Adrenal gland (tissue), 12 donors: ENCODE measurements around the gene CLEC19A. TPM values are rescaled to one million over a fixed set of nuclear protein-coding genes. Genes with fewer than 3 reads are reported as not detected.

ENCODE experiments used
- DNase-seq, 7 donors: peaks; one replicate each; pipeline ENCODE4 v3.0.0-alpha.2; 2019 to 2020
- H3K27ac ChIP-seq, 5 donors: fragments of 200-600 bp; sonication (generic) in 4 of 5; 1 replicate in 3 of 5; 2 replicates in 2 of 5; pipeline versions ENCODE4 v1.5.1 to v1.8.0; 2016 to 2020; ENCODE audit warnings: mild to moderate bottlenecking in 1 of 5
- H3K27me3 ChIP-seq: fragments of 200-600 bp; 2 replicates; pipeline ENCODE4 v1.8.0; 2021
- H3K36me3 ChIP-seq, 2 donors: fragments of 200-600 bp; replicated peaks in 1 of 2; 1 replicate in 1 of 2; 2 replicates in 1 of 2; pipeline versions ENCODE4 v1.5.1 to v1.8.0; 2018 to 2022
- H3K4me1 ChIP-seq, 2 donors: fragments of 200-600 bp; replicated peaks in 1 of 2; 1 replicate in 1 of 2; 2 replicates in 1 of 2; pipeline versions ENCODE4 v1.5.1 to v1.8.0; 2018 to 2021
- H3K4me3 ChIP-seq, 4 donors: fragments of 200-600 bp; sonication (generic) in 3 of 4; one replicate each; pipeline ENCODE4 v1.5.1; 2016 to 2018
- H3K9me3 ChIP-seq, 3 donors: fragments of 200-600 bp; sonication (generic) in 1 of 3; replicated peaks in 1 of 3; 1 replicate in 2 of 3; 2 replicates in 1 of 3; pipeline versions ENCODE4 v1.5.1 to v1.8.0; 2016 to 2021
- POLR2A ChIP-seq, 2 donors: fragments of 450-650 bp; IDR thresholded peaks; one replicate each; pipeline ENCODE4 v1.6.1; 2017; ENCODE audit warnings: antibody characterized with exemption in 2 of 2, mild to moderate bottlenecking in 2 of 2, moderate library complexity in 1 of 2
- WGBS, 4 donors: extraction: QIAGEN DNeasy Blood & Tissue Kit in 2 of 4; methylation state at CpG; one replicate each; pipeline versions ENCODE4 v1.1.5 to v1.1.7; 2013 to 2017; 5-methylcytosine and 5-hydroxymethylcytosine counted together
- intact Hi-C, 2 donors: fragments of 100-400 bp; cut with DNase I; formaldehyde crosslinking; loops; one replicate each; pipeline versions ENCODE4 v1.14.1 to v1.15.0; 2022 to 2023
- polyA plus RNA-seq, 3 donors: library from polyadenylated mRNA; stranded (reverse); fragments of 200-250 nt in 2 of 3; fragments of 350-450 nt in 1 of 3; fragmentation: Illumina TruSeq in 1 of 3; extraction: RNeasy Lipid Tissue Mini Kit (QIAGEN cat#74804) in 1 of 3; gene quantifications; one replicate each; pipeline ENCODE4 v1.2.3, GENCODE V29; 2013 to 2014
- total RNA-seq, 9 donors: library from RNA; depleted of rRNA in 4 of 9; stranded (reverse); fragments of >200 nt in 4 of 9; fragments of 120-200 nt in 1 of 9; fragmentation: NEBNext Ultra II Directional in 1 of 9; extraction: Animal tissue kit (Norgen Biotek cat#: 25700) in 1 of 9; gene quantifications; one replicate each; pipeline versions ENCODE4 v1.1.0 to v1.2.4, GENCODE V29; 2013 to 2023
- TF ChIP-seq, protein P1 (sequence below), 6 experiments: fragments of 450-650 bp in 4 of 6; fragments of 200-600 bp in 2 of 6; sonication (generic) in 1 of 6; IDR thresholded peaks; 1 replicate in 5 of 6; 2 replicates in 1 of 6; pipeline versions ENCODE4 v1.5.1 to v1.8.0; 2016 to 2021; ENCODE audit warnings: antibody characterized with exemption in 6 of 6, mild to moderate bottlenecking in 2 of 6, moderate library complexity in 1 of 6
- donor health status: healthy with polysubstance abuse.
- donor health status: Bipolar disorder and iron deficiency.
- donor health status: DM: yes; HTN: yes; CAD: no.
- donor health status: DM: no; HTN: no; CAD: no.
- donor health status: DM: no; HTN: no; CAD: no.
- donor health status: DM: yes; HTN: yes; CAD: no.

The CLEC19A gene
- total and polyA plus RNA-seq, 12 donors = 0.06 TPM; not detected in 11

DNA sequence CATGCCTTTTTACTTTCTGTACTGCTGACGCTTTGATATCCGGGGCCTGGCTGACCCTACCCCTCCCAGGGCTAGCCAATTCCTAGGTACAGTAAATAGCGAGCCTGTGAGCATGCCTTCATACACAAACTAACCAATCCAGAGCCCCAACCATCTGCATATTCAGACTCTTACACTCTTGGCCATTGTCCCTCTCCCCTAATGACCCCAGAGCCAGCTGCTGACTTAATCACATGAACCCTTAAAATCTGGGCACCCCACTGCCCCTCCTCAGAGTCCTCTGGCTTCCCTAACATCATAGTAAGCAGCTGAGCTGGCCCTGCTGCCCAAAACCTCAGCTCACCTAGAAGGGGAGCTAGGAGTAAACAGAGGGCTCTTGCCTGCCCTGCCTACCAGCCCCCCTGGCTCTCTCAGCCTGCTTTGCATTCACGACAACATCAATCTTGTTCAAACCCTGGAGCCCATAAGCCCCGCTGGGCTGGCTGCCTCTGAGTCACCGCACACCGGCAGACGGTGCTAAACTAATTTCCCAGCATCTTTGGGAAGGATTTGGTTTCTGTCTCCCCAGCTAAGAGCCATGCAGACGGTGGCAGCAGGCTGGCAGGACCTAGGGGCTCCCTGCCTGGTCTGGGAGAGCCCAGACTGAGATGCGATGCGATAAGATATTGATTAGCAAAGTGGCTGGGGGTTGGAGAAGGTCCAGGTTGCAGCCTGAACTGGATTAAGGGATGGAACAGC is 63.2 kb downstream of the CLEC19A start:
- Histone ChIP-seq H3K36me3 (no peaks in the 10 kb centered on the region), H3K27ac (no peak overlapping the region), H3K4me1 (no peaks in the 10 kb centered on the region), H3K27me3 (no peaks in the 10 kb centered on the region), H3K4me3 (no peak overlapping the region), H3K9me3 (no peaks in the 10 kb centered on the region)
- DNase-seq = peak in 3 of 7 donors; percentile 14 to 54 (median 20)
- 22 to 40% (median 23%) methylated on average over 5 to 11 of the region's 11 CpGs for WGBS, 4 donors
- no peak for TF ChIP-seq POLR2A (IDR thresholded peaks at IDR 0.05)
- TF ChIP-seq, protein P1, sequence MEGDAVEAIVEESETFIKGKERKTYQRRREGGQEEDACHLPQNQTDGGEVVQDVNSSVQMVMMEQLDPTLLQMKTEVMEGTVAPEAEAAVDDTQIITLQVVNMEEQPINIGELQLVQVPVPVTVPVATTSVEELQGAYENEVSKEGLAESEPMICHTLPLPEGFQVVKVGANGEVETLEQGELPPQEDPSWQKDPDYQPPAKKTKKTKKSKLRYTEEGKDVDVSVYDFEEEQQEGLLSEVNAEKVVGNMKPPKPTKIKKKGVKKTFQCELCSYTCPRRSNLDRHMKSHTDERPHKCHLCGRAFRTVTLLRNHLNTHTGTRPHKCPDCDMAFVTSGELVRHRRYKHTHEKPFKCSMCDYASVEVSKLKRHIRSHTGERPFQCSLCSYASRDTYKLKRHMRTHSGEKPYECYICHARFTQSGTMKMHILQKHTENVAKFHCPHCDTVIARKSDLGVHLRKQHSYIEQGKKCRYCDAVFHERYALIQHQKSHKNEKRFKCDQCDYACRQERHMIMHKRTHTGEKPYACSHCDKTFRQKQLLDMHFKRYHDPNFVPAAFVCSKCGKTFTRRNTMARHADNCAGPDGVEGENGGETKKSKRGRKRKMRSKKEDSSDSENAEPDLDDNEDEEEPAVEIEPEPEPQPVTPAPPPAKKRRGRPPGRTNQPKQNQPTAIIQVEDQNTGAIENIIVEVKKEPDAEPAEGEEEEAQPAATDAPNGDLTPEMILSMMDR (IDR thresholded peaks at IDR 0.05) = no peak
- intact Hi-C loops = no loop called here

DNA sequence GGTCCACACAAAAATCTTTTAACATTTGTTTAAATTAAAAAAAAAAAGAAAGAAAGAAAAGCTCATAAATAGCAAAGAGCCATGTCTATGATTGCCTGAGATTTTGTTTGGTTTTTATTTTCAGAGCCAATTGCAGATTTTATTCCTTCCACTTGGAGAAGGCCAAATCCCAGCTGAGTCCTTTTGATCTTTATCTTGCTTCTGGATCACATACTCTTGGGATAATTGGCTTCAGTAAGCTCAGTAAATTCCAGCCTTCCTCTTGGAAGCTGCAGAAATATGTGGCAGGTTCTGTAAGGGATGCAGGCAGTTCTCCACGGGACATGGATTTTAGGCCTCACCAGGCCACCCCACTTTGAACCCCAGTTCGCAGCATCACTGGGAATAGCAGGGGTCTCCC is 68.8 kb downstream of the CLEC19A start:
- no peak for DNase-seq
- Histone ChIP-seq H3K36me3 (no peaks in the 10 kb centered on the region), H3K4me1 (no peaks in the 10 kb centered on the region), H3K27ac (no peak overlapping the region), H3K9me3 (no peaks in the 10 kb centered on the region), H3K4me3 (no peak overlapping the region), H3K27me3 (no peaks in the 10 kb centered on the region)
- WGBS, 4 donors = 54 to 91% (median 62%) methylated on average over 2 of the region's 2 CpGs
- intact Hi-C loops = no loop called here
- no peak for TF ChIP-seq POLR2A (IDR thresholded peaks at IDR 0.05)
- TF ChIP-seq, protein P1 (IDR thresholded peaks at IDR 0.05) = no peak

DNA sequence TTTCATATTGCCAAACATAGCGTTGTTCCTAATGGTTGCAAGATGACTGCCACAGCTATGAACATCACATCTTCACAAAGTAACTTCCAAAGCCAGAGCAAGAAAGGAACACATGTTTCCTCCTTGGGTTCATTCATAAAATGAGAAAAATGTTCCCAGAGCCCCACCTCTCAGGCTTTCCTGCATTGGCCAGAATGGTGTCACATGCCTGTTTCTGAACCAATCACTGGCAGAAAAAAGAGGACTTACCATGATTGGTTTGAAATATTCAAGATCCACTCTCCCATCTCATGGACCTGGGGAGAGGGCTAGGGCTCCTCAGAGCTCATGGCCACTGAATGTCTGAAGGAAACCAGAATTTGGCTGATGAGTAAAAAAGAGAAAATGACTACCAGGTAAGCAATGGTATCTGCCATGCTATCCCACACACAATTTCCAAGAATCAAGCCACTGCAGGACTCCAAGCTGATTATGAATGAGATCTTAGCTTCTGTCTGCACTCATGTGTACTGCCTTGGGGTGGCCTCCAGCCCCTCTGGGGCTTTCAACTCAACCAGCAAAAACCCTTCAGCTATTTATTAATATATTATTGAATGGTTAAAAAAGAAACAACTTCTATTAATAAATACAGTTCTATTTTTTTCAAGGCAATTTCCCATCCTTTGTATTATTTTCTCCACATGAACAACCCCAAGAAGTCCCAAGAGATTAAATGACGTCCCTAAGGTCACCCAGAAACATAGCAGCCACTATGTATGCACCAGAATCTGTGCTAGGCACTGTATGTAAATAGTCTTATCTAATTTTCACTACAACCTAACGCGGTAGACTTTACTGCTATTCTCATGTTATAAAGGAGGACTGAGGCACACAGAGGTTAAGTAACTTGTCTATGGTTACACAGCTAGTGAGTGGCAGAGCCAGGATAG is 70.8 kb downstream of the CLEC19A start:
- intact Hi-C loops = no loop called here
- WGBS, 4 donors = 86 to 87% (median 86%) methylated on average over 4 of the region's 4 CpGs
- no peak for TF ChIP-seq POLR2A (IDR thresholded peaks at IDR 0.05)
- TF ChIP-seq, protein P1 (IDR thresholded peaks at IDR 0.05) = no peak
- Histone ChIP-seq H3K4me3 (no peak overlapping the region), H3K27ac (no peak overlapping the region), H3K27me3 (no peaks in the 10 kb centered on the region), H3K4me1 (no peaks in the 10 kb centered on the region), H3K36me3 (no peaks in the 10 kb centered on the region), H3K9me3 (no peaks in the 10 kb centered on the region)
- DNase-seq = no peak

DNA sequence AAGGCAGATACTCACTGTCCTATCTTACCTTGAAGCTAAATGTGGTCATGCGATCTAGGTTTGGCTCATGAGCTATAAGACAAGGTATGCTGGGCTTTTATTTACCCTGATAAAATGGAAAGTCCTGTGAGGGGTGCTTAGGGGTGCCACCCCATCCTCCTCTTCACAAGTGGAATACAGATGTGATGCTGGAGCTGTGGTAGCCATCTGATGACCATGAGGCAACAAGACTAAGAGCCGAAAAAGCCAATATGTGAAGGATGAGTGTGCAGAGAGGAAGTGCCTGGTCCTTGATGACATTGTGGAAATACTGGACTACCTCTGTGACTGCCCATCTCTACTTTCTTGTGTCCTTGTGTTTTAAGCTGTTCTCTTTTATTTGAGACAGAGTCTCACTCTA is 74.0 kb downstream of the CLEC19A start:
- H3K9me3 ChIP-seq = no peaks in the 10 kb centered on the region
- no peaks in the 10 kb centered on the region for H3K4me1 ChIP-seq
- H3K36me3 ChIP-seq = no peaks in the 10 kb centered on the region
- WGBS, 4 donors = 93 to 99% (median 96%) methylated on average over 2 of the region's 2 CpGs
- intact Hi-C loops = no loop called here
- no peak for DNase-seq
- TF ChIP-seq POLR2A (IDR thresholded peaks at IDR 0.05) = no peak
- TF ChIP-seq, protein P1 (IDR thresholded peaks at IDR 0.05) = no peak
- no peak overlapping the region for H3K4me3 ChIP-seq
- no peaks in the 10 kb centered on the region for H3K27me3 ChIP-seq
- no peak overlapping the region for H3K27ac ChIP-seq
